ENCODE results near the gene STRIP2.
"Not testable (repeated sequence)": the region's sequence is repeated elsewhere in the genome, so short reads cannot be mapped to it uniquely, and the experiment has no call there.

Gene STRIP2

DNA sequence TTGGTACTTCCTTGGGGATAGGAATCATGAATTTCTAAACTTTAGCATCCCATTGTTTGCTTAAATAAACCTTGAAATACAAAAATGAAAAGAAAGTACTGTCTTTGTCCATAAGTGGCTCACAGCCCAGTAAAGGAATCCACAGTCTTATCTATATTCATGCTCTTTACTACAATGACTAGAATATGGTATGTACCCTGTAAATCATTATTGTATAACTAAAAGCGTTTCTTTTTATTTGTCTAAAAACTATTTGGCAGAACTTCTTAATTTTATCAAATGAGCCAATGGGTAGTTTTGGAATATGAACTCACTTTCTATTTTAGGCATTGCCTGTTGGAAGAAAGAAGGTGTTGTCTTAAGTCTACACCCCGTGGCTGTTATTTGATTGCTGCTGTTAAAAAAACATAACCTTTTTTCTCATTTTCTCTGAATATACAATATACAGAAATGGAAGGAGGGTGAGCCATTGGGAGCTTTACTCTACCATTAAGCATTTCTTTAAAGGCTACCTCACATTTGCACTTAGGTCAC is 12.4 kb upstream of the STRIP2 start:
- DNase-seq (ENCODE audit: low read depth in 3 of 3), result no peak

DNA sequence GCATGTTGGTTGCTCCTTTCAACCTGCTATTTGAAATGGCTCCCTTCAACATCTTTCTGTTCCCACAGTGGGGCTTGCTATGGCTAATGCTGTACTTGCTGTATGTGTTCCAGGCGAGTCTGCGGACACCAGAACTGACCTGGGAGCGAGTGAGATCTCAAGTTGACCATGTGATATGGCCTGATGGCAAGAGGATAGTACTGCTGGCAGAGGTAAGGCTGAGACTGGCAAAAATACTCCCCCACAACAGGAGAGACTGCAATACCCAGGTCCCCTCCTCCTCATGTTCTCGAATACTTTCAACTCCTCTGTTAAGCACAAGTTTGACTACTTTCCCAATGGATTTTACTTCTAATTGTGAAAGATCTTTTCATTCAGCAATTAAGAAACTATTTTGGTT is 11.5 kb upstream of the STRIP2 start:
- DNase-seq (ENCODE audit: low read depth in 3 of 3), result no peak

GRCh38 chr7:129423700-129424410 is 10.4 kb upstream of the STRIP2 start:
- DNase-seq (ENCODE audit: low read depth in 3 of 3), result no peak

DNA sequence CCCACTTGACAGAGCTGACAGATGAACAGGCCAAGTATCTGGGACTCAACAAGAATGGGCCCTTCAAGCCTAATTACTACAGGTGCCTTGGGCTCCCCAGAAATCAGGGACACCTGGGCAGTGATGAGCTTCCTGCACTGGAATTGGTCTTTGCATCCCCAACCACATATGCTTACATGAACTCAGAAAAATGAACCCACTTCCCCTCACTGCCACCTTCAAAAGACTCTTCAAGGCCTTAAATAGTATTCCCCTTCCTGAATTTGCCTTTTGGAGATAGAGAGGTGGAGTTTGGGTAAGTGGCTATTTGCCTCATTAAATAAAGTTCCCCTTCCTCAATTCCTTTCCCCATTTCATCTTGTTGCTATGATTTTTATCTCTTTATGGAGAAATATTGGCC is 7.8 kb upstream of the STRIP2 start:
- DNase-seq (ENCODE audit: low read depth in 3 of 3), result no peak

GRCh38 chr7:129427526-129428045 is 6.6 kb upstream of the STRIP2 start:
- DNase-seq (ENCODE audit: low read depth in 3 of 3), result no peak

GRCh38 chr7:129431911-129432643 is 2.2 kb upstream of the STRIP2 start:
- no peak for DNase-seq (ENCODE audit: low read depth in 3 of 3)

- no peak for DNase-seq (ENCODE audit: low read depth in 3 of 3)
Measured at GRCh38 chr7:129434675-129435318, 565 bp downstream of the STRIP2 start.

GRCh38 chr7:129435414-129435829 is 1.2 kb downstream of the STRIP2 start:
- DNase-seq (ENCODE audit: low read depth in 3 of 3), result no peak

DNA sequence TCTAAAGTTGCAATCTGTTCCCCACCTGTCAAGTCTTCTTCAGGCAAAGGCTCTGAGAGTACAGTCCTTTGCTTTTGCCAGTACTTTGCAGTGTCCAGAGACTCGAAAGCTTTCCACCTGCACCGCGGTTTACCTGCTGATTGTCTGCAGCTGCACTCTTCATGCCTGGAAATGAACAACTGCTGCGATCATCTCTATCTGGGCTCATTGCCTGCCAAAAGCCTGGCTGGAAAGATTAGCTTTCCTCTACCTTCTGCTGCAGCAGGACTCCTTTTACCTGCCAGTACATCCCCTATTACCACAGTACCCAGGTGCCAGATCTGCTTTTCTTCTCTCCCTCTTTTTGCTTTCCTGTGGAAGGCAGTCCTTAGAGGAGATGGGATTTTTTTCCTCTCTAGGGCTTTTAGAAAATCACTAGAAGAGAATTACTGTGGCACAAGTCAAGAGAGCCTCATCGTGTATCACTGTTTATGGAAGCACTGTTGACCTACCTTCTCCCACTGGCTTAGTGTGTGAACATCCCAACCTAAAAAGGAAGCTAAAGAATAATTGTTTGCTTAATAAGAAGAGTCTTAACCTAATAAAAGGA is 2.2 kb downstream of the STRIP2 start:
- no peak for DNase-seq (ENCODE audit: low read depth in 3 of 3)

GRCh38 chr7:129437190-129437589 is 3.0 kb downstream of the STRIP2 start:
- DNase-seq (ENCODE audit: low read depth in 3 of 3), result no peak

GRCh38 chr7:129438281-129438838 is 4.1 kb downstream of the STRIP2 start:
- DNase-seq (ENCODE audit: low read depth in 3 of 3), result no peak

- peak; percentile 46 to 58 (median 57) for DNase-seq (ENCODE audit: low read depth in 3 of 3)
Measured at GRCh38 chr7:129438839-129439651, 4.8 kb downstream of the STRIP2 start.

DNA sequence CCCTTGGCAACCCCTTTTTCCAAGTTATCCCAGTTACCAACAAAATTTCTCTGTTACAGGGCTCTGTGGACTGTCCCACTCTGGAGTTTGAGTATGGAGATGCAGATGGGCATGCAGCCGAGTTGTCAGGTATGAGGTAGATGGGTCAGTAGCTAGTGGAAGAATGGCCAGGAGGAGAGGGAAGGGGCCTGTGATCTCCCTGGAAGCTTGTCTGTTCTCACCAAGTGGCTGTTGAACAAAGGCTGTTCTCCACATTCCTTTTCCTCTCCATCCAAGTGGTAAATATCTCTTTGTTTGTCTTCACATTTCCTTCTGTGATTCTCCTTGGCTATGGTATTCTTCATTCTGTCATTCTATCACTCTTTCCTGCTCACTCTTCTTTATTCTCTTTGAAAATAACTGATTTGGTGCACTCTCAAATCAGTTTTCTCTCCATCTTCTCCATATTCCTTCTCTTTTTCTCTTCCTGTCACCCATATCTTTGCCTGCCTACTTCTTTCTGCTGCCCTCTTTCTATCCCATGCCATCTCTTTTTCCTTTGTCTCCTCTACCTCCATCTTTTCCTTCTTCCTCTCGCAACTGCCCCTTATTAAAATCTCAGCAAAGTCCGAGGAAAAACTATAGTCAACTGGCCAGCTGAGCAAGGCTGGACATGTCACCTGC is 5.9 kb downstream of the STRIP2 start:
- no peak for DNase-seq (ENCODE audit: low read depth in 3 of 3)

DNA sequence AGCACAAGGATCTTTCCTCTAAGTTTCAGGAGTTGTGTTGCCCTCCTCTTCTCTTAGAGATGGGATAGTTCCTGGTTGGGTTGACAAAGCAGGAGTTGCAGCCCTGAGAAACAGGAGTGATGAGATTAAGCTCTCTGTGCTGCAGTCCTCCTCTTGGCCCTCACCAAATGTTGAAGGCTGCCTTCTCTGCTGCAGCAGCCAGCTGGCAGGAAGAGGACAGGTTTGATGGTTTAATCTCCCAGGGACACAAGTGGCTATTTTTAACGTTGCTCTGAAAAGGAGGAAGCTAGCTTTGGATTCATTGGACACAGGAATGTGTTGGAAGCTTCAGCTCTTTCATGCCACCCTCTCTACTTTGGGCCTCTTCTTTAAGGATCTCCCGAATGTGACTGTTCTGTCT is 9.4 kb downstream of the STRIP2 start:
- DNase-seq (ENCODE audit: low read depth in 3 of 3), result no peak

DNA sequence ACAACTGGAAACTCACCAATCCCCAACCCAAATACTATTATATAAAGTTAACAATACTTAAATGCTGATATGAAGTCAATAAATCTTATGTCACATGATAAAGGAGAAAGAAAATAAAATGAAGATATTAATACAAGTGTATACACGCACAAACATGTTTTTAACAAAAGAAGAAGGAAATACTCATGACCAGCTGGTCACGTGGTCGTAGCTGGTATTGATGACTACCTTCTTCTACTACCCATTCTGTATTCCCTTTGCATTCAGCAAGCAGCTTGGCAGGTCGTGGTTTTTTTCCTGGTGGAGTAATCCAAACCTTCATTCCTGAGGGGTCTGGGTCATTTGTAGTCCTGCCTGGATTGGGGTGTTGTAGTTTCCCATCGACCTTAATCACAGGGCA is 10.5 kb downstream of the STRIP2 start:
- DNase-seq (ENCODE audit: low read depth in 3 of 3), result not testable (repeated sequence)

DNA sequence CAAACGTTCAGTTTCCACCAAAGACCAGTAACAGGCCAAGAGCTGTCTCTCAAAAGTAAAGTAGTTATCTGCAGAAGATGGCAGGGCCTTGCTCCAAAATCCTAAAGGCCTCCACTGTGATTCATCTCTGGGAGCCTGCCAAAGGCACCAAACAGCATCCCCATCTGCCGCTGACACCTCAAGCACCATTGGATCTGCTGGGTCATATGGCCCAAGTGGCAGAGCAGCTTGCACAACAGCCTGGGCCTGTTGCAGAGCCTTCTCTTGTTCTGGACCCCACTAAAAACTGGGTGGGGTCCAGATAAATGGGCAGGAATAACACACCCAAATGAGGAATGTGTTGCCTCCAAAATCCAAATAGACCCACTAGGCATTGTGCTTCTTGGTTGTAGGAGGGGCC is 12.7 kb downstream of the STRIP2 start:
- DNase-seq (ENCODE audit: low read depth in 3 of 3), result not testable (repeated sequence)

DNA sequence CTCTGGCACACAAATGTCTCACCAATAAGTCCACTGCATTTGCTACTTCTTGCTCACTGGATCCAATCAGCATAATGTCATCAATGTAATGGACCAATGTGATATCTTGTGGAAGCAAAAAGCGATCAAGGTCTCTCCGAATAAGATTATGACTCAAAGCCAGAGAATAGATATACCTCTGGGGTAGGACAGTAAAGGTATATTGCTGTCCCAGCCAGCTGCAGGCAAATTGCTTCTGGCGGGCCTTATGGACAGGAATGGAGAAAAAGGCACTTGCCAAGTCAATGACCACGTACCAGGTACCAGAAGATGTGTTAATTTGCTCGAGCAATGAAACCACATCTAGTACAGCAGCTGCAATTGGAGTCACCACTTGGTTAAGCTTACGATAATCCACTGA is 13.2 kb downstream of the STRIP2 start:
- DNase-seq (ENCODE audit: low read depth in 3 of 3), result not testable (repeated sequence)

DNA sequence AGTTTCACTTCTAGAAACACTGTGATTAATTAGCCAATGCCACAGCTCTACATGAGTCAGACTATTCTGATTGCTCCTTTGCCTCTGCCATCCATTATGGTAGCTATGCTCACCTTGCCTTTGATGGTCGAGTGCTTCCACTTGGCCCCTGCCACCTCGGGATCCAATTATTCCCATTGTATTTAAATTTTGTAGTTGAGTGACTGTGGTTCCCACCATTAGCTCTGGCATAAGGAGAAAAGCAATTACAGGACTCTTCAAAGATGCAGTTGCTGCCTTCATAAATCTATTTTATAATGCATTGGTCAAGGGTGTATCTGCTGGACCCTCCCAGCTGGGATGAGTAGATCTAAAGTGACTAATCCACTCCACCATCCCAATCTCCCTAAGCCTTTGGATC is 14.4 kb downstream of the STRIP2 start:
- not testable (repeated sequence) for DNase-seq (ENCODE audit: low read depth in 3 of 3)

DNA sequence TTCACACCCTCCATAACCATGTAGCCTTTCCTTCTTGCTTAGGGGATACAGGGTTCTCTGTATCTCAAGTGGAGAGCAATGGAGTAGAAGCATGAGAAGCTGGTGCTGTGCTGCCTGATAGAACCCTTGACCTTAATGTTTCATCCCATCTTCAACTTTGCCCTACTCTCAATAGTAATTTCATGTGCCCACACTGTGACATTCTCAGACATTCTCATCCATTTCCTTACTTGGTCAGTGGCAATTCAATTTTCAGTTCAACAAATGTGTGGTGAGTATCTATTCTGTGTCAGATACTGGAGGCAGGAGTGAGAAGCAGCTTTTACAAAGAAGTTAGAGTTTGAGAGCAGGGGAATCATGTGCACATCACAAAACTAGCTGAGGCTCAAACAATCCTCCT is 16.1 kb downstream of the STRIP2 start:
- no peak for DNase-seq (ENCODE audit: low read depth in 3 of 3)

GRCh38 chr7:129452589-129453231 is 18.5 kb downstream of the STRIP2 start:
- no peak for DNase-seq (ENCODE audit: low read depth in 3 of 3)
